Central memory CD4-positive, alpha-beta T cell (primary cell): ENCODE results near the gene NCKIPSD.
A peak's percentile ranks its signal among the peaks of the same experiment; 100 is the strongest.
"Not testable (repeated sequence)": the region's sequence is repeated elsewhere in the genome, so short reads cannot be mapped to it uniquely, and the experiment has no call there.

ENCODE experiments used
- DNase-seq: peaks from one replicate; pipeline ENCODE4 v3.0.0; 2022
- total RNA-seq, 3 experiments: gene quantifications; one replicate each; lab custom pipeline; 2026; lab: John Stamatoyannopoulos, UW

NCKIPSD gene
- 18.1 to 24.1 (median 21.1) reads per million in 3 experiments for total RNA-seq

GRCh38 chr3:48685603-48686511 lies at the start of gene NCKIPSD:
TSS of gene NCKIPSD (minus strand) at chr3:48685915. CDS start at chr3:48685807, 108 bp downstream.
- peak; percentile 86 for DNase-seq

DNA sequence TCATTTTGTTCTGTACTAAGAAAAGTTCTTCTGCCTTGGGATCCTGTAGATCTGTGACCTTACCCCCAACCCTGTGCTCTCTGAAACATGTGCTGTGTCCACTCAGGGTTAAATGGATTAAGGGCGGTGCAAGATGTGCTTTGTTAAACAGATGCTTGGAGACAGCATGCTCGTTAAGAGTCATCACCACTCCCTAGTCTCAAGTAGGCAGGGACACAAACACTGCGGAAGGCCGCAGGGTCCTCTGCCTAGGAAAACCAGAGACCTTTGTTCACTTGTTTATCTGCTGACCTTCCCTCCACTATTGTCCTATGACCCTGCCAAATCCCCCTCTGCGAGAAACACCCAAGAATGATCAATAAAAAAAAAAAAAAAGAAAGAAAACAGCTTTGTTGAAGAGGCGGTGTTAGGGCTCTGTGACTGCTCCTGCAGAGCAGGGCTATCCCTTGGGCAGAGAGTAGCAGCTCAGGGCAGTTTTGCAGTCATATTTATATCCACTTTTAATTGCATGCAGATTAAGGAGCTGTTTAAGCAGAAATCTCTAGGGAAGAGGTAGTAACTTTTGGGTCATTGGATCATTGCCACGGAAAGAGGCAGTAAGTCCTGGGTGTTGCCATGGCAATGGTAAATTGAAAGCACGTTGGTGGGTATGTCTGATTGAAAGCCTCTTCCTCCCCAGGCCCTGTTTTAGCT lies 49.5 kb upstream of the NCKIPSD start:
- not testable (repeated sequence) for DNase-seq

GRCh38 chr3:48734541-48734940 lies 48.8 kb upstream of the NCKIPSD start:
- not testable (repeated sequence) for DNase-seq

GRCh38 chr3:48733752-48734518 lies 48.2 kb upstream of the NCKIPSD start:
- not testable (repeated sequence) for DNase-seq

- DNase-seq: no peak
Measured at GRCh38 chr3:48727511-48727910, 41.8 kb upstream of the NCKIPSD start.

DNA sequence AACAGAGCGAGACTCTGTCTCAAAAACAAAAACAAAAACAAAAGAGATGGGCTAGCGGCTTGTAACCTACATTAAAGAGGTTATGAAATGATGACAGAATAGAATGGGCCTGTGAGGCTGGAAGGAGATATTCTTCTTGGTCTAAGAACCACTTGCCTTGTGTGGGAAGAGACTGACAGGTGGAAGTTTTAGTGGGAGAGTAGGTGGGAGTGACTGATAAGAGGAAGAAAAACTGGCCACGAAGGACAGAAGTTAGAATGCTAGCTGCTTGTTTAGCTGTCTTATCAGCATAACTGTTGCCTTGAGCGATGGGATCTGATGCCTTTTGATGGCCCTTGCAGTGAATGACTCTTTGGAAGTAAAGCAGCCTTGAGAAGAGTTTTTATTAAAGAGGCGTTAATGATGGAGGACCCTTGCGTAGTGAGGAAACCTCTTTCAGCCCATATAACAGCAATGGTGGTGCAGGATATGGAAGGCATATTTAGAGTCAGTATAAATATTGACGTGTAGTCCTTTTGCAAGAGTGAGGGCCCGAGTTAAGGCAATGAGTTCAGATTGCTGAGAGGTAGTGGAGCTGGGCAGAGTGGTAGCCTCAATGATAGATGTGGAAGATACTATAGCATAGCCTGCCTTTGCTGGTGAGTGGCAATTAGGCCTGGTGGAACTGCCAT lies 39.6 kb upstream of the NCKIPSD start:
- DNase-seq: not testable (repeated sequence)

GRCh38 chr3:48723725-48724124 lies 38.0 kb upstream of the NCKIPSD start:
- no peak for DNase-seq

DNA sequence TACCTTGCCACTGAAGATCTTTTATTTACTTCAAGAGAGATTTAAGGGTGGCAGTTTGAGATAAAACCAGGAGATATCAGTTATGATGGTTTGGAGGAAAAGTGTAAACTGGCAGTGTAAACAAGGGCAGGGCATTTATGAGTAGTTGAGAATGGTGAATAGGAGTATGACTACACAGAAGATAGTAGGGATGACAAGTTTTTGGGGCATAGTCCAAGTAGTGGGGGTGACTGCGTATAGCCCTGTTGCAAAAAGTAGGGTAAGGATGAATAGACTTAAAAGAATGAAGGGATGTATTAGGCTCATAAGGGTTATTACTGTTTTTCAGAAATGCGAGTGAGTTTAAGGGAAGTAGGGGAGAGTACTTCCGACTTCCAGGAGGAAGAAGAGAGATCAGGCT lies 37.6 kb upstream of the NCKIPSD start:
- DNase-seq: not testable (repeated sequence)

- DNase-seq: peak; percentile 97
Measured at GRCh38 chr3:48716982-48717746, 31.4 kb upstream of the NCKIPSD start, which contains the start of gene IP6K2. TSS of gene IP6K2 (minus strand) at chr3:48717221. CDS start at chr3:48695291, 21,930 bp downstream.

DNA sequence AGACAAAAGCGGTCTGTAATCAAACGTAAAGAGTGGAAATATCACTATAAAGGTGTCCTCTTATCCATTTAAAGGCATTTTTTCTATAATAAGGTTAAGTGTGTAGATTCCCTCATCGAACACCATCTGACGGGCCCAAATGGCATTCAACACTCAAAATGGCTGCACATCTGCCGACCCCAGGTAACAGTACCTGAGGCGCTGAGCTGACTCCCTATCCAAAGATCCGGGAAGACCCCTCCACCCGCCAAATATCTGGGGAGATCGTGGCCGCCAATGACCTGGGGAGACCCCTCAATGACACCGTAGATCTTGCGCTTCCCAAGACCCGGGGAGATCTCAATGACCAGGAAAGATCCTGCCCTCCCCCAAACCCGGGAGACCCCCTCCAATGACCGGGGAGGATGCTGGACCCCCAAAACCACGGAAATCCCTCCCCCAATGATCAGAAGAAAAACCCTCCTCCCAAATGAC lies 30.8 kb upstream of the NCKIPSD start:
- peak; percentile 25 for DNase-seq

DNA sequence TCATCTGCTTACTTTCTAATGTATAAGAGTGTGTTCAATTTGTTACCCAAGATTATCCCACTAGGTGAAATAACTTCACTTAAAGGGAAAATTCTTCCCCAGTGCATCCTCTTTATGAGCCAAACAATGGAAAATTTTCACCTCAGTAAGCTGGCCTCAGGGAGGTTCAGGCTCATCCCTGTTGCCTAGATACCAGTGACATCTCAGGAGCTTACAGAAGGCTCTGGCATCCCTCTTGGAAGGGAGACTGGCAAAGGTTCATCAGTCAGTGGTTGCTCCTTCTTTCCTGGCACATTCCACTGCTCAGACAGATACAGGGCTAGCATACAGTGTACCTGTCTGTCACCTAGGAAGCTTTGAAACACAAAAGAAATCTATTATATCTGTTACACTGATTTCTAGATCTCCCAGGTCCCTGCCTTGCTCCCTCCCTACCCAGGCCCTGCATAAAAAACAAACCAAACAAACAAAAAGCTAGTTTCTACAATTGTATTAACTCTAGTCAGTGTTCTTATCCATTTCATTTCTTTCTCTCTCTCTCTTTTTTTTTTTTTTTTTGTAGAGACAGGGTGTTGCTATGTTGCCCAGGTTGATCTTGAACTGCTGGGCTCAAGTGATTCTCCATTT lies 29.6 kb upstream of the NCKIPSD start:
- no peak for DNase-seq

DNA sequence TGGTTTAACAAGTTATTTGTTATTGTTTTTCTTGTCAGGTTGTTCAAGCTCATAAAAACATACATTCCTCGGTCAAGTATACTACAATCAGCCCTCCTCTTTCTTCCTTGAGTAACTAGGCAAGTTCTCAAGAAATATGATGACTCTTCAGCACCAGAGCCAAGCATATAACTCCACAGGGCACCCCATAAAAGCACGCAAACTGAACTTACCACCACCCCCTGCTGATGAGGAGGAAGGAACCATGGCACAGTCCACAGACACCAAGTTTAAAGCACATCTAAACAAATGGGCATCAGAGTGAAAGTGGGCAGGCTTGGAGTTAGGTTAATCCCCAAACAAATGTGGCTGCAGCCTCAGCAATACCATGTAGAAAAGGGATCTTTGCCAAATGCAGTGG lies 26.0 kb upstream of the NCKIPSD start:
- no peak for DNase-seq

- DNase-seq: no peak
Measured at GRCh38 chr3:48709051-48709461, 23.3 kb upstream of the NCKIPSD start.

GRCh38 chr3:48708481-48708889 lies 22.8 kb upstream of the NCKIPSD start:
- DNase-seq: no peak

GRCh38 chr3:48707157-48707556 lies 21.4 kb upstream of the NCKIPSD start:
- DNase-seq: no peak

GRCh38 chr3:48702320-48702920 lies 16.7 kb upstream of the NCKIPSD start:
- DNase-seq: no peak

DNA sequence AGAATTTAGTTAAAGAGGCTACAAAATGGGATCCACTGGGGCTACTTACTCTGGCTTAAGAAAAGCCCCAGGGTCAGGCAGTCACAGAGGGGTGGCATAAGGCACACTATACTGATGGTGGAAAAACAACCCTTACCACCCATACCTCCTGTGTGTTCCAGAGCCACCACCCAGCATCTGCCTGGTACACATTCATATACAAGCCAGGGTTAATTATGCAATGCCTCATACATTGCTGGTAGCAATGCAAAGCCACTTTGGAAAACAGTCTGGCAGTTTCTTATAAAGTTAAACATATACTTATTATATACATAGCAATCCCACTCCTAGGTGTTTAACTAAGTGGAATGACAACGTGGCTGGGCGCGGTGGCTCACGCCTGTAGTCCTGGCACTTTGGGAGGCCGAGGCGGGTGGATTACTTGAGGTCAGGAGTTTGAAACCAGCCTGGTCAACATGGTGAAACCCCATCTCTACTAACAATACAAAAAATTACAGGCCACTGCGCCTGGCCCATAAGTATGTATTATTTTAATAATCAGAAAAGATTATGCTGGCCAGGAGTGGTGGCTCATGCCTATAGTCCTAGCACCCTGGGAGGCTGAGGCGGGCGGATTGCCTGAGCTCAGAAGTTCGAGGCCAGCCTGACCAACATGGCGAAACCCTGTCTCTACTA lies 15.2 kb upstream of the NCKIPSD start:
- DNase-seq: no peak

- no peak for DNase-seq
Measured at GRCh38 chr3:48698891-48699290, 13.2 kb upstream of the NCKIPSD start.

DNA sequence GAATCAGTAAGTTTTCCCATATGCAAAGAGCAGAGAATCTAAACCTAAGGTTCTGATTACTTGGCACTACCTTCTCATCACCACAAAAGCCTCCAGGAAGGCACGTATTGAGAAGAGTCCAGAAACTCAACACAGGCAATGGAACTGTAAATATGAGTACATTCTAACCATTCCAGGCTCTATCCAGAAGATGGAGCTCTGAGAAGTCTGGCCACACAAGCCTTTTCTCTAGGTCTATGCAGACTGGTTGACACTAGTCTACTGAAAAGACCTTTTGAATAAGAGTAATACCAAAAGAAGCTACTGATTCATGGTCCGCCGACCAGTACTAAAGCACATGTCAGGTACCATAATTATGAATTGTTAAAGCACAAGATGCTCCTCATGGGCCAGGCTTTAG lies 12.2 kb upstream of the NCKIPSD start:
- DNase-seq: no peak

GRCh38 chr3:48696601-48697000 lies 10.9 kb upstream of the NCKIPSD start:
- DNase-seq: no peak
